Skin epidermis (tissue), 12 donors: Measurements from ENCODE around the gene GID8.

ENCODE experiments used
- H3K27ac ChIP-seq, 21 experiments: fragments of 200-600 bp; sonication (generic) in 11 of 21; one replicate each; pipeline ENCODE4 v1.5.0; 2020; ENCODE audit warnings: mild to moderate bottlenecking in 3 of 21, inconsistent platforms in 2 of 21, moderate library complexity in 2 of 21
- H3K4me3 ChIP-seq, 7 experiments: fragments of 200-600 bp; sonication (generic) in 2 of 7; one replicate each; pipeline ENCODE4 v1.5.0; 2020; ENCODE audit warnings: inconsistent platforms in 2 of 7, mild to moderate bottlenecking in 2 of 7, moderate library complexity in 1 of 7

GID8 gene

DNA sequence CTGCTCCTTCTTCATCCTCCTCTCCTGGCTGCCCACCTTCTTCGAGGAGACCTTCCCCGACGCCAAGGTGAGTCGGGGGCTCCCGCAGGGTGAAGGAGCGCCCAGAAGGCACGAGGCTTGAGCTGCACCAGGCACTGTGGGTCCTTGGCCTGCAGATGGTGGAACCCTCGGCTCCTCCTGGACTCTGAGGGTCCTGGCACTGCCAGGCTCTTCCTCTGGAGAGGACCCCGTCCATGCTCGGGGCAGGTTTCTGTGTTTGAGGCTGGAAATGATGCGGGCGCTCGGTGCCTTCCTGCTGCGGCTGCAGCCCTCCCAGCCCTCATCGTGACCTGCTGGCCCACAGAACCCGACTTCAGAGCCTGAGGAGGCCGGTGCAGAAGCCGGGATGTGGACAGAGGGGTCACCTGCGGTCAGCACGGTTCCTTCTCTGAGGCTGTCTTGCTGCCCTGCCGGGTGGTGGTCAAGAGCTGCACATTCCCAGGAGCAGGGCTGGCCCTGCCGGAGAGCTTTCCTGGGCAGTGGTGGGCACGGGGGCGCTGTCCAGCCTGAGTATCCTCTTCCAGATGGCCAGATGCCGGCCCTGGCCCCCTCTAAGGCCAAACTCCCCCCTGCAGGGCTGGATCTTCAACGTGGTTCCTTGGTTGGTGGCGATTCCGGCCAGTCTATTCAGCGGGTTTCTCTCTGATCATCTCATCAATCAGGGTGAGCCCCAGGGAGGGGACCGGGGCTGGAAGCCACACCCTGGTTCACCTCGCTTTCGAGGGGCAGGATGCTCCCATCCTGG, 25.9 kb downstream of the GID8 start:
- H3K4me3 ChIP-seq = no peak overlapping the region
- no peak overlapping the region for H3K27ac ChIP-seq

DNA sequence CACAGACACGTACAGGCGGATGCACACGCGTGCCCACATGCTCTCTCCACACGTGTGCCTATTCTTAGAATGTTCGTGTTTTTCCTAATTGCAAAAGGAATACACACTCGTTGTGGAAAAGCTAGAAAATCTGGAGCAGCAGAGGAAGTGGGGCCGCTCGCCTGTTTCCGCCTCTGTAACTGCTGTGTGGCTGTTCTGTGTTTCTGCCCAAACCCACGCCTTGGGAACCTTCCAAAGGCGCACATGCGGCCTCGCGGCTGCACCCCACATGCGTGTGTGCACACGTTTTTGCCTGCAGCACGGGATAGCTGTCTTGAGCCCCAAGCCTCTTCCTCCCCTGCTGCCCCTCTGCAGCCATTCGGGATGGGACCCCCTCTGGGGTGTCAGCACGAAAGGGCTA, 26.8 kb downstream of the GID8 start:
- H3K27ac ChIP-seq = no peak overlapping the region
- H3K4me3 ChIP-seq = no peak overlapping the region

DNA sequence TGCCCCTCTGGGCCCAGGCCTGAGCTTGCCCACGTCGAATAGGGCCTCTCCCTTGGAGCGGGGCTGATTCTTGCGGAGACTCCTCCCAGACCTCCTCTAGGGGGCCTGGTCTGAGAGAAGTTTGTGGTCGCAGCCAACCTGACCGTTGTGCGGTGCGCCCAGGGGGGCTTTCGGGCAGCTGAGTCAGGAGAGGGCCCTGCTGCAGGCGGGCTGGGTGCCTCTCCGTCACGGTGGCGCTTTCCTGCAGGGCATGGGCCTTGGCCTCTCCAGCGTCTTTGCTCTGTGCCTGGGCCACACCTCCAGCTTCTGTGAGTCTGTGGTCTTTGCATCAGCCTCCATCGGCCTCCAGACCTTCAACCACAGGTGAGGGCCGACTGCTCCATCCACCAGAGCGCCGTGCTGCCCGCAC, 27.4 kb downstream of the GID8 start:
- H3K4me3 ChIP-seq = no peak overlapping the region
- H3K27ac ChIP-seq = no peak overlapping the region

DNA sequence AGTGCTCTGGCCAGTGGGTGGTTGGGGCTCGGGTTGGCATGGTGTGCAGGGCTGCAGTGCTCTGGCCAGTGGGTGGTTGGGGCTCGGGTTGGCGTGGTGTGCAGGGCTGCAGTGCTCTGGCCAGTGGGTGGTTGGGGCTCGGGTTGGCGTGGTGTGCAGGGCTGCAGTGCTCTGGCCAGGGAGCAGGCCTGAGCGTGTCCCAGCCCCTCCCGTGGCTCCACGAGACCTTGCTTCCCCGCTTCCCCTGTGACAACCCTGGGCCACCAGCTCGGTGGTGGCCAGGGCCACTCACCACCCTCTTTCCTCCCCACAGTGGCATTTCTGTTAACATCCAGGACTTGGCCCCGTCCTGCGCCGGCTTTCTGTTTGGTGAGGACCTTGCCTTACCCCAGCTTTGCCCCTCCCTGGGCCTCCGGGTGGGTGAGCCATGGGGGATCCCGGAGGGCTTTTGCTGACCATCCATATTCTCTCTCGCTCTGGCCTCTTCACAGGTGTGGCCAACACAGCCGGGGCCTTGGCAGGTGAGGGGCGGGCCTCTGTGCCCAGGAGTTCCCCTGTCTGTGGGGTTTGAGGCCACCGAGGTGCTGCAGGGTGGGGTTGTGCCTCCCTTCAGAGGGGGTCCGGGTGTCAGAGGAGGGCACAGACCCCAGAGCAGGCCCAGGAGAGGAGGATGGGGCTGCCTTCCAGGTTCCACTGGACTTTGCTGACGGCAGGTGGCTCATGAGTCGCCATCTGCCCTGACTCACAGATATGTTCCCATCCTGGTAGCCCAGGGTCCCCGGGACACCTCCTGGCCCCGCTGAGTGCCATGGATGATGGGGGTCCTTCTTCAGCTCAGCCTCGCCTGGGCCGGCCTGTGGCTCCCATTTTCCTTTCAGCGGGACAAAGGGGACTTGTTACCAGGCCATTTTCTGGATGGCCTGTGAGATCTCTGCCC, 28.5 kb downstream of the GID8 start:
- H3K27ac ChIP-seq = no peak overlapping the region
- no peak overlapping the region for H3K4me3 ChIP-seq

DNA sequence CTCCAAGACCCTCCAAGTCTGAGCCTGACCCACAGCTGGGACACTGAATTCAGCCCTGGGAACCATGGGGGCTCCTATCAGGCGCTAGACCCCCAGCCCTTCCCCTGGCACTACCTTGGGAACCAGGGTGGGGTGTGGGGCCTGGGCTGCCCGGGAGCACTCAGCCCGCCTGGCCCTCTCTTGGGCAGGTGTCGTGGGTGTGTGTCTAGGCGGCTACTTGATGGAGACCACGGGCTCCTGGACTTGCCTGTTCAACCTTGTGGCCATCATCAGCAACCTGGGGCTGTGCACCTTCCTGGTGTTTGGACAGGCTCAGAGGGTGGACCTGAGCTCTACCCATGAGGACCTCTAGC, 29.2 kb downstream of the GID8 start:
- H3K27ac ChIP-seq = no peak overlapping the region
- no peak overlapping the region for H3K4me3 ChIP-seq

DNA sequence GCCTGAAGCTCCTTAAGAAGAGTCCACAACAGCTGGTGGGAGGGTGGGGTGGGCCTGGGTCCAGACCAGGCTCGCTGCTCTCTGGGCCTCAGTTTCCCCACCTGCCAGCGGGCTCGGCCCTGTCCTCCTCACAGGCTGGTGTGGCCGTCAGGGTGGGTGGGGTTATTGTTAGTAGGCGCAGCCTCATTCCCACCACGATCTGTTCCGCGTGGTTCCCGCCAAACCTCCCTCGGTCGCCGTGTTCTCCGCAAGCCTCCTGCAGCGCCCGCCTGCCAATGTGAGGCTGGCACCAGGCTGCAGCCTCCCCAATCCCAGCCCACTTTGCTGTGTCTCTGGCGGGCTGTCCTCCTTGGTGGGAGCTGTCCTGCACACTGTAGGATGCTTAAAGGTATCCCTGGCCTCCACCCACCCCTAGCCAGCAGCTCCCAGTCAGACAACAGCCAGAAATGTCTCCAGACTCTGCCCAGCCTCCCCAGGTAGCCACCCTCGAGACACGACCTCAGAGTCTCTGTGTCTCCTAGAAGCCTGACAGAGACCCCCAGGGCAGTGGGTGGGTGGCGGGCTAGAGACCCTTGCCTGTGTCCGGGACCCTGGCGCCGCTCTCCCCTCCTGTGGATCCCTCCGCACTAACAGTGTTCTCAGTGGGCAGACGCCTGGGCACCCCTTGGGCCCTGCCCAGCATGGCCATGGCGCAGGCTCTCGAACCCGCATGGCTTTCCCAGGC, 29.8 kb downstream of the GID8 start:
- Histone ChIP-seq H3K27ac (no peak overlapping the region), H3K4me3 (no peak overlapping the region)

DNA sequence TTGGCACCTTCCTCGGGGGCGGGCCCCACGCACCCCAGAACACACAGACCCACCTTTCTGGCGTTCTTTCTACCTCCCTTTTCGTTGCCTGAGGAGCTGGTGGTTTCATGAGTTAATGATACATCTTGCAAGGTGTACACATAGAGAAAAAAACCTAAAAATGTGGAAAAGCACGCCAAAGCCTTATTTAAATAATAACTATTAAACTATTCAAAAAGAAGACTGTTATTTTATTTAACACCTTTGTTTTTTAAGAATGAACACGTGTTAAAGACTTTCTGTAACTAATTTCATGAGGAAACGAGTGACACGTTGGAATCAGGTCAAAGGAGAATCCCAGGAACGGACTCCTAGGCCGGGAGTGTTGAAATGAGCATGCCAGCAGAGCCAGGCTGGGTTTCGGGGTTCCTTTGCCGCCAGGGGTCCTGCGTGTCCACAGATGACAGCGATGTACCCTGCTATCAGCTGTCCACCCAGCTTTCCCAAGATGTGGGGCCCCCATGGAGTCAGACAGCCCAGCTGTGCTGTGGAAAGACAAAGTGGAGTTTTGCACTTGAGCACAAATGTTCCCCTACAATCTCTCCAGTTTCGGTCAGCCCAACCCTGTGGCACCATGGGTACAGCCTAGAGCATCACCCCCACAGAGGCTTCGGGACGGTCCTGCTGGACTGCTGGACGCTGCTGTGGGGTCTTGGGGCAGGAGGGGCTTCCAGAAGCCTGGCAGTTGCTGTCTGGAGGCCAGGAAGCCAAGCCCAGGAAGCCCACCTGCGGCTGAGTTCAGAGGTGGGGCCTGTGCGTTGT, 30.6 kb downstream of the GID8 start:
- Histone ChIP-seq H3K4me3 (no peak overlapping the region), H3K27ac (no peak overlapping the region)

DNA sequence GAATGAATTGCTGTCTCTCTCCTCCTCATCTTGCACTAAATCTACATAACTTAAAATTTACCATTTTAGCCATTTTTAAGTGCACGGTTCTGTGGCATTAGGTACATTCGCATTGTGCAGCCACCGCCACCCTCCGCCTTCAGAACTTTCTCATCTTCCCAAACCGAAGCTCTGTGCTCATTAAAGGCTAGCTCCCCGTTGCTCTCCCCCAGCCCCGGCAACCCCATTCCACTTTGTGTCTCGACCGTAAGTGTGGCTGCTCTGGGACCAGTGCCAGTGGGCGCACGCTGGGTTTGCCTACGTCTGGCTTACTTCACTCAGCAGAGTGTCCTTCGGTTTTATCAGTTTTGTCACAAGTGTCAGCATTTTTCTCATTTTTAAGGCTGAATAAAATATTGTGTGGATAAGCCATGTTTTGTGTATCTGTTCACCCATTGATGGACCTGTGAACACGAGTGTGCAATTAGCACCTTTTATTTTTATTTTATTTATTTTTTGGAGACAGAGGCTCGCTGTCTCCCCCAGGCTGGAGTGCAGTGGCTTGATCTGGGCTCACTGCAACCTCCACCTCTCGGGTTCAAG, 31.3 kb downstream of the GID8 start:
- Histone ChIP-seq H3K4me3 (no peak overlapping the region), H3K27ac (no peak overlapping the region)

DNA sequence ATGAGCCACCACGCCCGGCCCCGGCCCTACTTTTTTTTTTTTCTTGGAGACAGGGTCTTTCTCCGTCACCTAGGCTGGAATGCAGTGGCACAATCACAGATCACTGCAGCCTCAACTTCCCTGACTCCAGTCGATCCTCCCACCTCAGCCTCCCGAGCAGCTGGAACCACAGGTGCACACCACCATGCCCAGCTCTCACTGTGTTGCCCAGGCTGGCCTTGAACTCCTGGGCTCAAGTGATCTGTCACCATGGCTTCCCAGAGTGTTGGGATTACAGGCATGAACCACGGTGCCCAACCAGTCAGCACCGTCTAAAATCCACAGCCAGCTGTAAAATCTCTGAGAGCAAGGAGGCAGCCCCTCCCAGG, 32.0 kb downstream of the GID8 start:
- Histone ChIP-seq H3K27ac (no peak overlapping the region), H3K4me3 (no peak overlapping the region)

DNA sequence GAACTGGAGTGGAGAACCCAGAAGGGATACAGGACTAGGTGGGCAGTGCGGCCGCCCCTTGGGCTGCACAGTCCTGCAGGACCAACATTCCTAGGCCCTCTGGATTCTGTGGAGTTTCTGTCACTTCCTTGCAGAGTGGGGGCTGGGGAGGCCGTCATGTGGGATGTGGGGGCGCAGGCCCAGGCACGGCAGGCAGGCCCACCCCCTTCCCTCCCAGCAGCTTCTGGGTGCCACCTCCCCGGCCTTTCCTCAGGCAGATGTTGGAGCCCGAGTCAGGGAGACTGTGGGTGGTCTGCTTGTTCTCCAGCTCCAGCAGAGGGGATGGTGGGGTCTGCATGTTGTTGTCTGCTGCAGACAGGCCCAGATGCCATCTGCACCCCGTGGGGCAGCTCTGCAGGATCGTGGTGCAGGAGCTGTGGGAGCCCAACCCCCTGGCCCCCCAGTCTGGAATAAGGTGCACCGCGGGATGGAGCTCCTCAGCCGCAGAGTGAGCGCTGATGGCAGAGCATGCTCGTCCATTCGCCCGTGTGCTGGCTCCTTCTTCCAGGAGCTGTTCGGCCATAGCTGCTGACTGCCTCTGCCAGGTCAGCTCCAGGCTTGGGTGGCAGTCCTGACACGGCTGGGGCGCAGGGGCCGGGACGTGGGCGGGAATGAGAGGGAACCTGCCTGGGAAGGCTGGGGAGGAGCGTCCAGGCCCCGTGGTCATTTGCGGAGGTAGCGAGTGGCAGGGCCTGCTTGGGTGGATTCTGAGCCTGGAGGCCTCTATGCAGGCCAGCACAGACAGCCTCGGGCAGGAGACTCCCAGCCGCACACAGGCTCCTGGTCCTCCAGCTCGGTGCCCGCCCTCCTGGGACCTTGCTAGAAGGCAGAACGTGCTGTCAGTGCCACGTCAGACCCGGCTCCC, 32.6 kb downstream of the GID8 start:
- H3K27ac ChIP-seq = no peak overlapping the region
- H3K4me3 ChIP-seq = no peak overlapping the region

DNA sequence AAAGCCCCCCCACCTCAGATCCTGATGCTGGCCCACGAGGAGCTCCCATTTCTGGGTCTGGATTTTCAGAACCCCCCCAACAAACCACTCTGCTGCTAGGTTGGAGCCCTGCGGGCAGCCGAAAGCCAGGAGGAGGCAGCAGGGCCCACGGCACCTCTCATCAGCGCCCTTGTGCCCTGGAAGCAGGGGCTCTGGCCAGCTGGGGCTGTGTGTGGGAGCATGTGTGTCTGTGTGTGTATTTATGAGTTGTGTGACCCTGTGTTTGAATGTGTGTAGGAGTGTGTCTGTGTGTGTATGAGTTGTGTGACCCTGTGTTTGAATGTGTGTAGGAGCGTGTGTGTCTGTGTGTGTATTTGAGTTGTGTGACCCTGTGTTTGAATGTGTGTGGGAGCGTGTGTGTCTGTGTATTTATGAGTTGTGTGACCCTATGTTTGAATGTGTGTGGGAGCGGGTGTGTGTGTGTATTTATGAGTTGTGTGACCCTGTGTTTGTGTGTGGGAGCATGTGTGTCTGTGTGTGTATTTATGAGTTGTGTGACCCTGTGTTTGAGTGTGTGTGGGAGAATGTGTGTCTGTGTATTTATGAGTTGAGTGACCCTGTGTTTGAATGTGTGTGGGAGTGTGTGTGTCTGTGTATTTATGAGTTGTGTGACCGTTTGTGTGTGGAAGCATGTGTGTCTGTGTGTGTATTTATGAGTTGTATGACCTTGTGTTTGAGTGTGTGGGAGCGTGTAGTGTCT, 33.4 kb downstream of the GID8 start:
- H3K27ac ChIP-seq = no peak overlapping the region
- H3K4me3 ChIP-seq = no peak overlapping the region

DNA sequence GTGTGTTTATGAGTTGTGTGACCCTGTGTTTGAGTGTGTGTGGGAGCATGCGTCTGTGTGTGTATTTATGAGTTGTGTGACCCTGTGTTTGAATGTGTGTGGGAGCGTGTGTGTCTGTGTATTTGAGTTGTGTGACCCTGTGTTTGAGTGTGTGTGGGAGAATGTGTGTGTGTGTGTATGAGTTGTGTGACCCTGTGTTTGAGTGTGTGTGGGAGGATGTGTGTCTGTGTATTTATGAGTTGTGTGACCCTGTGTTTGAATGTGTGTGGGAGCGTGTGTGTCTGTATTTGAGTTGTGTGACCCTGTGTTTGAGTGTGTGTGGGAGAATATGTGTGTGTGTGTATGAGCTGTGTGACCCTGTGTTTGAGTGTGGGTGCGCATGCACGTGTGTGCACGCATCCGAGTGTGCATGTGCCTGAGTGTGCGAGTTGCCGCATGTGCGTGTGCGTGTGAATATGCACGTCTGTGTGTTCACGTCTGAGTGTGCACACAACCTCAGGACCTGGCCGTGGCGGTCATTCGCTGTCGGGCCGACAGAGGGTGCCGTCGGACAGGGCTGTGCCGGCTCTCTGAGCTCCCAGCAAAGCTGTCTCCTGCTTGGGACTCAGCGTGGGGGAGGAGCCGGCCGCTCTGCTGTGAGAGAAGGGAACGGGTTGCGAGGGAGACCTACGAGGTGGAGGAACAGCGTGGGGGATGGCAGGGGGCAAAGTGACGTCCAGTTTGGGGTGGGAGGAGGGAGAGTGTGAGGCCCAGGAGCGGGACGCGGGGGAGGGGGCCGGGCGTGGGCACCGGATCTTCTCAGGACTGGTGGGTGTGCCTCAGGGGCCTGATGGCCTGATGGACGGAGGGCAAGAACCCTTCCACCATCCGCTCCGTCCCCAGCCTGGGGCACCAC, 34.2 kb downstream of the GID8 start:
- H3K4me3 ChIP-seq = no peak overlapping the region
- no peak overlapping the region for H3K27ac ChIP-seq

DNA sequence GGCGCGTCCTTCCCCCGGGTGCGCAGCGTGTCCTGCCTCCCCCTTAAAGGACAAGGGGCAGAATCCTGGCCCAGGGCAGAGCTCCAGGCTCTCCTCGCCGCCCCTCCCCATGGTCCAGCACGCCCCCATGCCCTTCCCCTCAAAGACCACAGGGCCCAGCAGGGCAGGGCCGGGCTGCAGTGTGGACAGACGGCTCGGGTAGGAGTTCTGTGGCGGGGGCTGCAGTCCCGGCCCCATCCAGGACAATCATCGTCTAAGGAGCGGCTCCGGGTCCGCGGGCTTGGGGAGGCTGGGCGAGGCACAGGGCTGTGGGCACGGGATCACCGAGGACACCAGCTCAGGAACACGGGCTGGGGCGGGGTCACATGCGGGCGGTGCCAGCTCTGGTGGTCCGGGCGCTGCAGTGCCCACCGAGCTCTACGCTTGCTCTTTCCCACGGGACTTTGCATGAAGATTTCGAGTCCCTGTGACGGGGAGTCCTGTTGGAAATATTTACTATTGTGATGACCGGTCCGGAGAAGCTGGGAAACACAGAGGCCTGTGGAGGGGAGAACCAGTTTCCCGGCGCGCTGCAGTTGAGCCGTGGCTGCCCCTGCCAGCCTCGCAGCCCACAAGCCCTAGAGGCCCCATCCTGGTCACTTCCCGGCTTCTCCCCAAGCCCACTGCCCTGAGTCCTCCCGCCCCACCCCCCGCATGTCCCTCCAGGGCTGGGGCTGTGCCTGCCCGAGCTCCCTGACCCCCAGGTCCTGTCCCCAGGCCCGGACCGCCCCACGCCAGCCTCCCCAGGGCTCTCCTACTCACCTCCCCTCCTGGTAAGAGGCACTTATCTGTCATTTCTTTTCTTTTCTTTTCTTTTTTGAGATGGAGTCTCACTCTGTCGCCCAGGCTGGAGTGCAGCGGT, 35.1 kb downstream of the GID8 start:
- H3K4me3 ChIP-seq = no peak overlapping the region
- no peak overlapping the region for H3K27ac ChIP-seq

DNA sequence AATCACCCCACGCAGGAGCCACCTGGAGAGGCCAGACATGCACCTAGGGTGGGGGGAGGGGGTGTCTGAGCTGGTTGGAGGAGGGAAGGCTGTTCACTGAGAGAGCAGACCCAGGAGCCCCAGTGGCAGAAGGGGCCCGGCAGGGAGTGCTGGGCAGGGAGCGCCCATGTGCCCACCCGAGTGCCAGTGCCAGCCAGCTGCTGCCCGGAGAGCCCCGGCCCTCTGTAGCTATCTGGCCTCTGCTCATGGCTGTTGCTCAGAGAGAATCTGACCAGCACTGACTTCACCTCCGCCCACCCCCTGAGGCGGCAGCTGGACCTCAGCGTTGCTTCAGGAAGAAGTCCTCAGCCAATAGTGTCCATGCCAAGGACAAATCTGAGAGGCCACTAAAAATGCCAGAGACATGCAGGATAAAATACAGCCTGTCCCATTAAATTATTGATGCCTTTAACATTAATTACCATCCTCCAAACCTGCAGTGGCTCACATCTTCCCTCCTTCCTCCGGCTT, 37.4 kb downstream of the GID8 start:
- Histone ChIP-seq H3K4me3 (no peak overlapping the region), H3K27ac (no peak overlapping the region)

DNA sequence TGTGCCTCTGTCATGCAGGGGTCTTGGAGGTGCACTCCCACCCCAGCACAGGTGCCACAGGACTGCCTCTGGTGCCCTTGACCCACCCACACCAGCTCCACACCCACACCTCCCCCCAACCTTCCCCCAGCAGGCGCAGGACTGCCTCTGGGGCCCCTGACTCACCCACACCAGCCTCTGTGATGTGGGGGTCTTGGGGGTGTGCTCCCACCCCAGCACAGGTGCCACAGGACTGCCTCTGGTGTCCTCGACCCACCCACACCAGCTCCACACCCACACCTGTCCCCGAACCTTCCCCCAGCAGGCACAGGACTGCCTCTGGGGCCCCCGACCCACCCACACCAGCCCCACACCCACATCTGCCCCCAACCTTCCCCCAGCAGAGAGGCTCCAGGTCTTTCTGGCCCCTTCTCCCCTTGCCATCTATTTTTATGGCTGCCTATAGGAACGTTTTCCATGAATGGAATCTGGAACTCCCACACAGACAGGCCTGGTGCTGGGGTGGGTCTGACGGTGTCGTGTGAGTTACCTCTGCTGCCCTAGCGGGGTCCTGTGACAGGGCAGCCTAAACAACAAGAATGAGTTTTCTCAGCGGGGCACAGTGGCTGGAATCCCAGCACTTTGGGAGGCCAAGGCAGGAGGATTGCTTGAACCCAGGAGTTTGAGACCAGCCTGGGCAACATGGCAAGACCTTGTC, 38.0 kb downstream of the GID8 start:
- no peak overlapping the region for H3K4me3 ChIP-seq
- H3K27ac ChIP-seq = no peak overlapping the region
